ENCODE data around the gene SNX1. TPM values are rescaled to one million over a fixed set of nuclear protein-coding genes. Genes with fewer than 3 reads are reported as not detected.

Gene SNX1
- total and polyA plus RNA-seq, 2 donors (not counting 1 experiment from before 2014, with no cell fraction given) = 42.9 to 95.7 TPM

DNA sequence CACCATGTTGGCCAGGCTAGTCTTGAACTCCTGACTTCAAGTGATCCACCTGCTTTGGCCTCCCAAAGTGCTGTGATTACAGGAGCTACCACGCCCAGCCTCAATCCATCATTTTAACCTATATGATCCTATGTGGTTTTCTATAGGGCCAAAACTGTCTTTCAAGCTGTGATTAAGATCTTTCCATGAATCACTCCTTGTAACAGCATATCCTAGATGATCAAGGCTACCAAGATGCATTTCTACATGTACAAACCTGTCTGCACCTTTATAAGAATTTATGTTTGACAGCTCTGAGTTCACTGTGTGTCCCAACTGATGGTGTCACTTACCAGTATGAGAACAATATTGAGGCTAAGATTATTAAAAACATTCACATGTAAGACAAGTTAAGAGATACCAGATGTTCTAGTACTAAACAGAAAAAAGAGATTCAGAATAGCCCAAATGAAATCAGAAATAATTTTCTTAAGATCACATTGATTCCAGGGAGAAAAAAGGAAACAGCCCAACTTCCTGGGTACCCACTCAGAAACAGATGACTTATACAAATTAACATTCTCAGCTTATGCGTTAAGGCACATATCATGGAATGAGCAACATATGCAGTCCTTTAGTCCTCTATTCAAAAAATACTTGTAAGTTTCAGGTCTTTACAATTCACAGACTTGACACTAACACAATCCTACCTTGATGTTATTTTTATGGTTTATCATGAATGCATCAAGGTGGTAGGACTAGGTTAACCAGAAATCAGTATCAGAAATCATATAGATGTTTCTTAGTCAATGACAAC, 91.8 kb downstream of the SNX1 start:
- H3K27me3 ChIP-seq (ENCODE audit: control insufficient read depth, insufficient read depth, low read length) = no peaks in the 10 kb centered on the region
- H2AFZ ChIP-seq (ENCODE audit: low read length) = no peak overlapping the region
- no peak for TF ChIP-seq EZH2 (IDR thresholded peaks at IDR 0.05; ENCODE audit: low read length, missing control alignments)
- TF ChIP-seq, protein P1, sequence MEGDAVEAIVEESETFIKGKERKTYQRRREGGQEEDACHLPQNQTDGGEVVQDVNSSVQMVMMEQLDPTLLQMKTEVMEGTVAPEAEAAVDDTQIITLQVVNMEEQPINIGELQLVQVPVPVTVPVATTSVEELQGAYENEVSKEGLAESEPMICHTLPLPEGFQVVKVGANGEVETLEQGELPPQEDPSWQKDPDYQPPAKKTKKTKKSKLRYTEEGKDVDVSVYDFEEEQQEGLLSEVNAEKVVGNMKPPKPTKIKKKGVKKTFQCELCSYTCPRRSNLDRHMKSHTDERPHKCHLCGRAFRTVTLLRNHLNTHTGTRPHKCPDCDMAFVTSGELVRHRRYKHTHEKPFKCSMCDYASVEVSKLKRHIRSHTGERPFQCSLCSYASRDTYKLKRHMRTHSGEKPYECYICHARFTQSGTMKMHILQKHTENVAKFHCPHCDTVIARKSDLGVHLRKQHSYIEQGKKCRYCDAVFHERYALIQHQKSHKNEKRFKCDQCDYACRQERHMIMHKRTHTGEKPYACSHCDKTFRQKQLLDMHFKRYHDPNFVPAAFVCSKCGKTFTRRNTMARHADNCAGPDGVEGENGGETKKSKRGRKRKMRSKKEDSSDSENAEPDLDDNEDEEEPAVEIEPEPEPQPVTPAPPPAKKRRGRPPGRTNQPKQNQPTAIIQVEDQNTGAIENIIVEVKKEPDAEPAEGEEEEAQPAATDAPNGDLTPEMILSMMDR (conservative IDR thresholded peaks at IDR 0.05 in 1 of 2, IDR thresholded peaks at IDR 0.05 in 1 of 2; ENCODE audit: low read depth in 1 of 2, low read length in 2 of 2) = no peak
- no peak overlapping the region for H3K4me3 ChIP-seq (replicated peaks in 1 of 4; ENCODE audit: control extremely low read depth in 1 of 4, insufficient read depth in 1 of 4, low read depth in 3 of 4, low read length in 4 of 4)
- no peak overlapping the region for H3K9ac ChIP-seq (ENCODE audit: insufficient read depth, low read length)
- no peak overlapping the region for H3K4me2 ChIP-seq (ENCODE audit: extremely low read depth, insufficient read depth, low read length)
- no peaks in the 10 kb centered on the region for H3K4me1 ChIP-seq (ENCODE audit: control insufficient read depth, extremely low read depth, insufficient read depth, low read length)
- no peaks in the 10 kb centered on the region for H3K9me3 ChIP-seq (ENCODE audit: control insufficient read depth, insufficient read depth, low read depth, low read length)
- peaks cover 2% of the 10 kb centered on the region for H3K36me3 ChIP-seq (ENCODE audit: control insufficient read depth, insufficient read depth, low read length)
- no peaks in the 10 kb centered on the region for H4K20me1 ChIP-seq (ENCODE audit: control insufficient read depth, extremely low read depth, insufficient read depth, low read length)
- no peak overlapping the region for H3K27ac ChIP-seq (ENCODE audit: insufficient read depth, low read length)
- no peak for DNase-seq (ENCODE audit: low read depth in 2 of 2)
- H3K79me2 ChIP-seq (ENCODE audit: control insufficient read depth, insufficient read depth, low read length) = no peaks in the 10 kb centered on the region

Other genes starting within 250 kb of the SNX1 start
- 8.0 and 14.4 TPM in 2 replicates for gene DAPK2, start 49.5 kb upstream of the SNX1 start, total RNA-seq
- 3.6 and 21.4 TPM in 2 replicates for gene DAPK2, start 49.5 kb upstream of the SNX1 start, polyA plus RNA-seq
- 59.1 and 94.5 TPM in 2 replicates for gene CIAO2A, start 2.1 kb upstream of the SNX1 start, total RNA-seq
- gene CIAO2A, start 2.1 kb upstream of the SNX1 start, polyA plus RNA-seq = 48.7 and 54.0 TPM in 2 replicates
- gene SNX22, start 55.7 kb downstream of the SNX1 start, total RNA-seq = 0.17 and 0.26 TPM in 2 replicates
- gene SNX22, start 55.7 kb downstream of the SNX1 start, polyA plus RNA-seq = 0.07 TPM in 1 of 2 replicates, not detected in the other
- gene PPIB, start 67.0 kb downstream of the SNX1 start, total RNA-seq = 639 and 776 TPM in 2 replicates
- 1,174 and 1,227 TPM in 2 replicates for gene PPIB, start 67.0 kb downstream of the SNX1 start, polyA plus RNA-seq